A549 (cell line): Measurements from ENCODE around the gene OPTN. TPM values are rescaled to one million over a fixed set of nuclear protein-coding genes. Genes with fewer than 3 reads are reported as not detected.

Experiments used
- ATAC-seq, 2 experiments: fragments of 200-7000 bp in 1 of 2; fragments of >200 bp in 1 of 2; cut with Nextera tagmentation in 1 of 2; cut with Tn5 transposase in 1 of 2; 3 replicates each; pipeline versions ENCODE4 v1.8.0 to v1.9.1; 2018 to 2020; ENCODE audit warnings: mild to moderate bottlenecking in 1 of 2, moderate library complexity in 1 of 2
- CTCF ChIA-PET: fragments of 300-600 bp; sonication (Branson Sonifier 250); formaldehyde crosslinking; extraction: SDS; loops from one replicate; lab custom pipeline; 2021; ENCODE audit warnings: antibody characterized with exemption, inconsistent platforms; lab: Yijun Ruan, JAX
- POLR2A ChIA-PET: fragments of 350-600 bp; formaldehyde crosslinking; extraction: SDS; loops from one replicate; lab custom pipeline; 2021; ENCODE audit warnings: antibody characterized with exemption, inconsistent platforms; lab: Yijun Ruan, JAX
- DNase-seq, 2 experiments: peaks; one replicate each; pipeline versions ENCODE4 v3.0.0 to v3.0.0-alpha.2; 2011 to 2016; ENCODE audit warnings: low read depth in 1 of 2, low spot score in 1 of 2
- FAIRE-seq: peaks from 2 replicates; lab custom pipeline; 2011; peaks lifted over from hg19 to GRCh38; lab: Jason Lieb, UNC
- H3K27ac ChIP-seq, 2 experiments: fragments of >200 bp; sonication (Bioruptor Twin); formaldehyde crosslinking; 3 replicates each; pipeline ENCODE4 v1.5.1; 2016 to 2017
- H3K4me1 ChIP-seq: fragments of >200 bp; sonication (Bioruptor Twin); formaldehyde crosslinking; 3 replicates; pipeline ENCODE4 v1.6.1; 2016
- H3K4me2 ChIP-seq: fragments of >200 bp; sonication (Bioruptor Twin); formaldehyde crosslinking; 3 replicates; pipeline ENCODE4 v1.6.1; 2016
- H3K4me3 ChIP-seq: fragments of >200 bp; sonication (Bioruptor Twin); formaldehyde crosslinking; 3 replicates; pipeline ENCODE4 v1.5.1; 2016
- H3K9me3 ChIP-seq: fragments of >200 bp; sonication (Bioruptor Twin); formaldehyde crosslinking; 3 replicates; pipeline ENCODE4 v1.6.1; 2016
- CHD4 ChIP-seq: fragments of 200-600 bp; sonication (generic); IDR thresholded peaks from 2 replicates; pipeline ENCODE4 v1.6.1; 2016; ENCODE audit warnings: antibody characterized with exemption, mild to moderate bottlenecking, borderline replicate concordance
- ESRRA ChIP-seq: fragments of 150-350 bp; IDR thresholded peaks from 2 replicates; pipeline ENCODE4 v1.6.1; 2014; ENCODE audit warnings: mild to moderate bottlenecking, low read length, borderline replicate concordance
- FOXS1 ChIP-seq: fragments of 250-450 bp; sonication (Bioruptor Pico); IDR thresholded peaks from 2 replicates; pipeline ENCODE4 v1.5.0; 2020; ENCODE audit warnings: mild to moderate bottlenecking, moderate library complexity
- GATA3 ChIP-seq: IDR thresholded peaks from 2 replicates; pipeline ENCODE4 v1.6.1; 2012; ENCODE audit warnings: borderline replicate concordance
- HDAC2 ChIP-seq: fragments of 200-600 bp; sonication (generic); IDR thresholded peaks from 2 replicates; pipeline ENCODE4 v1.6.1; 2016
- HEYL ChIP-seq: fragments of 250-450 bp; sonication (Bioruptor Pico); IDR thresholded peaks from 2 replicates; pipeline ENCODE4 v1.8.0; 2021; ENCODE audit warnings: mild to moderate bottlenecking, moderate library complexity
- HOXA7 ChIP-seq: fragments of 250-450 bp; sonication (Bioruptor Pico); IDR thresholded peaks from 2 replicates; pipeline ENCODE4 v1.5.0; 2020; ENCODE audit warnings: mild to moderate bottlenecking, moderate library complexity
- KDM5A ChIP-seq: fragments of 200-600 bp; sonication (generic); IDR thresholded peaks from 2 replicates; pipeline ENCODE4 v1.6.1; 2016; ENCODE audit warnings: antibody characterized with exemption, mild to moderate bottlenecking
- NPAS2 ChIP-seq: fragments of 250-450 bp; sonication (Bioruptor Pico); IDR thresholded peaks from 2 replicates; pipeline ENCODE4 v1.8.0; 2022; ENCODE audit warnings: mild to moderate bottlenecking, moderate library complexity, borderline replicate concordance
- RFX5 ChIP-seq: fragments of 450-650 bp; IDR thresholded peaks from 2 replicates; pipeline ENCODE4 v1.7.1; 2014; ENCODE audit warnings: antibody characterized with exemption, mild to moderate bottlenecking, moderate library complexity
- RNF2 ChIP-seq: fragments of 200-600 bp; sonication (generic); IDR thresholded peaks from 2 replicates; pipeline ENCODE4 v1.6.1; 2016; ENCODE audit warnings: low read depth, mild to moderate bottlenecking, antibody characterized with exemption, moderate library complexity, borderline replicate concordance
- SMC3 ChIP-seq: fragments of >200 bp; sonication (Bioruptor Twin); formaldehyde crosslinking; IDR thresholded peaks from 3 replicates; pipeline ENCODE4 v1.6.1; 2018; ENCODE audit warnings: inconsistent platforms
- SREBF2 ChIP-seq: fragments of 450-650 bp; IDR thresholded peaks from 2 replicates; pipeline ENCODE4 v1.6.1; 2014; ENCODE audit warnings: mild to moderate bottlenecking, moderate library complexity
- TP53 ChIP-seq: fragments of 250-450 bp; sonication (Bioruptor Pico); IDR thresholded peaks from 2 replicates; pipeline ENCODE4 v1.5.0; 2021; ENCODE audit warnings: mild to moderate bottlenecking, moderate library complexity
- ZC3H11A ChIP-seq: fragments of 450-650 bp; IDR thresholded peaks from 2 replicates; pipeline ENCODE4 v1.6.1; 2014; ENCODE audit warnings: antibody characterized with exemption, mild to moderate bottlenecking
- ZFP36 ChIP-seq: fragments of 450-650 bp; IDR thresholded peaks from 2 replicates; pipeline ENCODE4 v1.6.1; 2014; ENCODE audit warnings: borderline replicate concordance; ENCODE audit not compliant: partially characterized antibody
- WGBS: methylation state at CpG from one replicate; pipeline ENCODE4 v1.1.6; 2017; ENCODE audit errors: missing lambda C conversion rate; 5-methylcytosine and 5-hydroxymethylcytosine counted together
- polyA plus RNA-seq, 4 experiments: library from polyadenylated mRNA; depleted of rRNA in 3 of 4; stranded (reverse); fragments of >200 nt; fragmentation: RNase III in 1 of 4; extraction: RNeasy Plus Mini Kit Qiagen cat#74134 plus additional on column Dnase treatment in 1 of 4; gene quantifications; 2 replicates in 3 of 4; 3 replicates in 1 of 4; pipeline ENCODE4 v1.2.3, GENCODE V29; 2011 to 2017
- TF ChIP-seq, protein P1 (sequence below): fragments of 200-600 bp; sonication (generic); IDR thresholded peaks from 2 replicates; pipeline ENCODE4 v1.6.1; 2016; ENCODE audit warnings: antibody characterized with exemption, mild to moderate bottlenecking, moderate library complexity
- TF ChIP-seq, protein P2 (sequence below): fragments of >200 bp; sonication (Bioruptor Twin); formaldehyde crosslinking; IDR thresholded peaks from 3 replicates; pipeline ENCODE4 v1.5.1; 2016
- TF ChIP-seq, protein P3 (sequence below): fragments of >200 bp; sonication (Bioruptor Twin); formaldehyde crosslinking; IDR thresholded peaks from 2 replicates; pipeline ENCODE4 v1.6.1; 2016
- TF ChIP-seq, protein P4 (sequence below): fragments of >200 bp; sonication (Bioruptor Twin); formaldehyde crosslinking; IDR thresholded peaks from 3 replicates; pipeline ENCODE4 v1.6.1; 2016
- TF ChIP-seq, protein P5 (sequence below): IDR thresholded peaks from 2 replicates; pipeline ENCODE4 v1.6.1; 2012
- TF ChIP-seq, protein P6 (sequence below): fragments of 250-450 bp; sonication (Bioruptor Pico); IDR thresholded peaks from 2 replicates; pipeline ENCODE4 v1.5.0; 2021; ENCODE audit warnings: mild to moderate bottlenecking, moderate library complexity, borderline replicate concordance
- TF ChIP-seq, protein P7 (sequence below): fragments of 150-350 bp; IDR thresholded peaks from 2 replicates; pipeline ENCODE4 v1.6.1; 2014; ENCODE audit warnings: low read depth, mild to moderate bottlenecking, low read length

Gene OPTN
- polyA plus RNA-seq, 2 of the 4 experiments (the other 2 are of a cell fraction), result 31.8 to 33.2 TPM

DNA sequence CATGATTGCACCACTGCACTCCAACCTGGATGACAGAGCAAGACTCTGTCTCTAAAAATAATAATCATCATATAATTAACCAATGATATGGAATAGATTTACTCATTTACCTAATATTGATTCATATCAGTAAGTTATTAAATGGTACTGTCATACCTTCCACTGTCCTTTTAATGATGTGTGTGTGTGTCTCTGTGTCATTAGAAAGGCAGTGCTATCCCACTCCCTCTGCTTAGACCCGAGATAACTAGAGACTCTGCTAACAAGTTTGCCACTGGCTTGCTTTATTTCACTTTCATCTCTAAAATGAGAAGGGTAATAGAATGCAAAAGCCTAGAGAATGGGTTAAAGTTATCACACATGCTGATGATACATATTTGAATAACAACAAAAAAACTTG lies 82.5 kb downstream of the OPTN start:
- POLR2A ChIA-PET, result no interaction called here
- no peak for ATAC-seq
- CTCF ChIA-PET, result no interaction called here
- Histone ChIP-seq H3K9me3 (0 out of 3 replicates have a peak, but pooled peaks cover 4% of the 10 kb centered on the region), H3K27ac (no peak overlapping the region), H3K4me2 (no peak overlapping the region), H3K4me3 (no peak overlapping the region), H3K4me1 (no peaks in the 10 kb centered on the region)
- WGBS, result 74% methylated on average over 1 of the region's 1 CpG
- TF ChIP-seq, protein P1, sequence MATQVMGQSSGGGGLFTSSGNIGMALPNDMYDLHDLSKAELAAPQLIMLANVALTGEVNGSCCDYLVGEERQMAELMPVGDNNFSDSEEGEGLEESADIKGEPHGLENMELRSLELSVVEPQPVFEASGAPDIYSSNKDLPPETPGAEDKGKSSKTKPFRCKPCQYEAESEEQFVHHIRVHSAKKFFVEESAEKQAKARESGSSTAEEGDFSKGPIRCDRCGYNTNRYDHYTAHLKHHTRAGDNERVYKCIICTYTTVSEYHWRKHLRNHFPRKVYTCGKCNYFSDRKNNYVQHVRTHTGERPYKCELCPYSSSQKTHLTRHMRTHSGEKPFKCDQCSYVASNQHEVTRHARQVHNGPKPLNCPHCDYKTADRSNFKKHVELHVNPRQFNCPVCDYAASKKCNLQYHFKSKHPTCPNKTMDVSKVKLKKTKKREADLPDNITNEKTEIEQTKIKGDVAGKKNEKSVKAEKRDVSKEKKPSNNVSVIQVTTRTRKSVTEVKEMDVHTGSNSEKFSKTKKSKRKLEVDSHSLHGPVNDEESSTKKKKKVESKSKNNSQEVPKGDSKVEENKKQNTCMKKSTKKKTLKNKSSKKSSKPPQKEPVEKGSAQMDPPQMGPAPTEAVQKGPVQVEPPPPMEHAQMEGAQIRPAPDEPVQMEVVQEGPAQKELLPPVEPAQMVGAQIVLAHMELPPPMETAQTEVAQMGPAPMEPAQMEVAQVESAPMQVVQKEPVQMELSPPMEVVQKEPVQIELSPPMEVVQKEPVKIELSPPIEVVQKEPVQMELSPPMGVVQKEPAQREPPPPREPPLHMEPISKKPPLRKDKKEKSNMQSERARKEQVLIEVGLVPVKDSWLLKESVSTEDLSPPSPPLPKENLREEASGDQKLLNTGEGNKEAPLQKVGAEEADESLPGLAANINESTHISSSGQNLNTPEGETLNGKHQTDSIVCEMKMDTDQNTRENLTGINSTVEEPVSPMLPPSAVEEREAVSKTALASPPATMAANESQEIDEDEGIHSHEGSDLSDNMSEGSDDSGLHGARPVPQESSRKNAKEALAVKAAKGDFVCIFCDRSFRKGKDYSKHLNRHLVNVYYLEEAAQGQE, result no peak
- no peak for TF ChIP-seq CHD4
- TF ChIP-seq, protein P2, sequence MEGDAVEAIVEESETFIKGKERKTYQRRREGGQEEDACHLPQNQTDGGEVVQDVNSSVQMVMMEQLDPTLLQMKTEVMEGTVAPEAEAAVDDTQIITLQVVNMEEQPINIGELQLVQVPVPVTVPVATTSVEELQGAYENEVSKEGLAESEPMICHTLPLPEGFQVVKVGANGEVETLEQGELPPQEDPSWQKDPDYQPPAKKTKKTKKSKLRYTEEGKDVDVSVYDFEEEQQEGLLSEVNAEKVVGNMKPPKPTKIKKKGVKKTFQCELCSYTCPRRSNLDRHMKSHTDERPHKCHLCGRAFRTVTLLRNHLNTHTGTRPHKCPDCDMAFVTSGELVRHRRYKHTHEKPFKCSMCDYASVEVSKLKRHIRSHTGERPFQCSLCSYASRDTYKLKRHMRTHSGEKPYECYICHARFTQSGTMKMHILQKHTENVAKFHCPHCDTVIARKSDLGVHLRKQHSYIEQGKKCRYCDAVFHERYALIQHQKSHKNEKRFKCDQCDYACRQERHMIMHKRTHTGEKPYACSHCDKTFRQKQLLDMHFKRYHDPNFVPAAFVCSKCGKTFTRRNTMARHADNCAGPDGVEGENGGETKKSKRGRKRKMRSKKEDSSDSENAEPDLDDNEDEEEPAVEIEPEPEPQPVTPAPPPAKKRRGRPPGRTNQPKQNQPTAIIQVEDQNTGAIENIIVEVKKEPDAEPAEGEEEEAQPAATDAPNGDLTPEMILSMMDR, result no peak
- TF ChIP-seq FOXS1, result no peak
- TF ChIP-seq, protein P3, sequence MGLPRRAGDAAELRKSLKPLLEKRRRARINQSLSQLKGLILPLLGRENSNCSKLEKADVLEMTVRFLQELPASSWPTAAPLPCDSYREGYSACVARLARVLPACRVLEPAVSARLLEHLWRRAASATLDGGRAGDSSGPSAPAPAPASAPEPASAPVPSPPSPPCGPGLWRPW, result no peak
- TF ChIP-seq ZC3H11A, result no peak
- no peak for TF ChIP-seq ESRRA
- TF ChIP-seq HDAC2, result no peak
- no peak for TF ChIP-seq SMC3
- FAIRE-seq, result no peak
- DNase-seq, result no peak

DNA sequence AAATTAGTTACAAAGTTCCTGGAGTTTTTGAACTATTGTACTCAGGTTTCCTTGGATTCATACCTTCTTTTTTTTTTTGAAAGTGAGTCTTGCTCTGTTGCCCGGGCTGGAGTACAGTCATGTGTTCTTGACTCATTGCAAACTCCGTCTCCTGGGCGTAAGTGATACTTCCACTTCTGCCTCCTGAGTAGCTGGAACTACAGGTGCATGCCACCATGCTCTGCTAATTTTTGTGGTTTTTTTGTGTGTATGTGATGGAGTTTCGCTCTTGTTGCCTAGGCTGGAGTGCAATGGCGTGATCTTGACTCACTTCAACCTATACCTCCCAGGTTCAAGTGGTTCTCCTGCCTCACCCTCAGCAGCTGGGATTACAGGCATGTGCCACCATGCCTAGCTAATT lies 83.7 kb downstream of the OPTN start:
- Histone ChIP-seq H3K4me3 (no peak overlapping the region), H3K4me2 (no peak overlapping the region)
- no peak for FAIRE-seq
- DNase-seq, result no peak
- TF ChIP-seq RFX5 (no peak), KDM5A (no peak), HEYL (CRISPR knock-in tag) (no peak), ZFP36 (no peak), SREBF2 (no peak), HOXA7 (CRISPR knock-in tag) (no peak), CHD4 (no peak), TP53 (no peak), FOXS1 (no peak), ZC3H11A (no peak), NPAS2 (no peak), GATA3 (no peak), HDAC2 (no peak), RNF2 (no peak)
- TF ChIP-seq, protein P4, sequence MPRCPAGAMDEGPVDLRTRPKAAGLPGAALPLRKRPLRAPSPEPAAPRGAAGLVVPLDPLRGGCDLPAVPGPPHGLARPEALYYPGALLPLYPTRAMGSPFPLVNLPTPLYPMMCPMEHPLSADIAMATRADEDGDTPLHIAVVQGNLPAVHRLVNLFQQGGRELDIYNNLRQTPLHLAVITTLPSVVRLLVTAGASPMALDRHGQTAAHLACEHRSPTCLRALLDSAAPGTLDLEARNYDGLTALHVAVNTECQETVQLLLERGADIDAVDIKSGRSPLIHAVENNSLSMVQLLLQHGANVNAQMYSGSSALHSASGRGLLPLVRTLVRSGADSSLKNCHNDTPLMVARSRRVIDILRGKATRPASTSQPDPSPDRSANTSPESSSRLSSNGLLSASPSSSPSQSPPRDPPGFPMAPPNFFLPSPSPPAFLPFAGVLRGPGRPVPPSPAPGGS, result no peak
- TF ChIP-seq, protein P5, sequence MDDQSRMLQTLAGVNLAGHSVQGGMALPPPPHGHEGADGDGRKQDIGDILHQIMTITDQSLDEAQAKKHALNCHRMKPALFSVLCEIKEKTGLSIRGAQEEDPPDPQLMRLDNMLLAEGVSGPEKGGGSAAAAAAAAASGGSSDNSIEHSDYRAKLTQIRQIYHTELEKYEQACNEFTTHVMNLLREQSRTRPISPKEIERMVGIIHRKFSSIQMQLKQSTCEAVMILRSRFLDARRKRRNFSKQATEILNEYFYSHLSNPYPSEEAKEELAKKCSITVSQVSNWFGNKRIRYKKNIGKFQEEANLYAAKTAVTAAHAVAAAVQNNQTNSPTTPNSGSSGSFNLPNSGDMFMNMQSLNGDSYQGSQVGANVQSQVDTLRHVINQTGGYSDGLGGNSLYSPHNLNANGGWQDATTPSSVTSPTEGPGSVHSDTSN, result no peak
- TF ChIP-seq, protein P2, result no peak
- TF ChIP-seq, protein P6, sequence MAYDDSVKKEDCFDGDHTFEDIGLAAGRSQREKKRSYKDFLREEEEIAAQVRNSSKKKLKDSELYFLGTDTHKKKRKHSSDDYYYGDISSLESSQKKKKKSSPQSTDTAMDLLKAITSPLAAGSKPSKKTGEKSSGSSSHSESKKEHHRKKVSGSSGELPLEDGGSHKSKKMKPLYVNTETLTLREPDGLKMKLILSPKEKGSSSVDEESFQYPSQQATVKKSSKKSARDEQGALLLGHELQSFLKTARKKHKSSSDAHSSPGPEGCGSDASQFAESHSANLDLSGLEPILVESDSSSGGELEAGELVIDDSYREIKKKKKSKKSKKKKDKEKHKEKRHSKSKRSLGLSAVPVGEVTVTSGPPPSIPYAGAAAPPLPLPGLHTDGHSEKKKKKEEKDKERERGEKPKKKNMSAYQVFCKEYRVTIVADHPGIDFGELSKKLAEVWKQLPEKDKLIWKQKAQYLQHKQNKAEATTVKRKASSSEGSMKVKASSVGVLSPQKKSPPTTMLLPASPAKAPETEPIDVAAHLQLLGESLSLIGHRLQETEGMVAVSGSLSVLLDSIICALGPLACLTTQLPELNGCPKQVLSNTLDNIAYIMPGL, result no peak
- TF ChIP-seq, protein P7, sequence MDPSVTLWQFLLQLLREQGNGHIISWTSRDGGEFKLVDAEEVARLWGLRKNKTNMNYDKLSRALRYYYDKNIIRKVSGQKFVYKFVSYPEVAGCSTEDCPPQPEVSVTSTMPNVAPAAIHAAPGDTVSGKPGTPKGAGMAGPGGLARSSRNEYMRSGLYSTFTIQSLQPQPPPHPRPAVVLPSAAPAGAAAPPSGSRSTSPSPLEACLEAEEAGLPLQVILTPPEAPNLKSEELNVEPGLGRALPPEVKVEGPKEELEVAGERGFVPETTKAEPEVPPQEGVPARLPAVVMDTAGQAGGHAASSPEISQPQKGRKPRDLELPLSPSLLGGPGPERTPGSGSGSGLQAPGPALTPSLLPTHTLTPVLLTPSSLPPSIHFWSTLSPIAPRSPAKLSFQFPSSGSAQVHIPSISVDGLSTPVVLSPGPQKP, result no peak
- TF ChIP-seq, all 56 proteins: peak for 0
- POLR2A ChIA-PET, result no interaction called here
- Histone ChIP-seq H3K9me3 (0 out of 3 replicates have a peak, but pooled peaks cover 4% of the 10 kb centered on the region), H3K4me1 (no peaks in the 10 kb centered on the region), H3K27ac (no peak overlapping the region)
- no peak for ATAC-seq
- CTCF ChIA-PET, result interaction anchor here (1.0 kb wide), 1 partner anchor 22 kb away, joined by 3 read pairs; the partner anchor contains the start of gene MCM10
- 74% methylated on average over 5 of the region's 5 CpGs for WGBS
